NCI-H1092 treated with DMSO at 0.1 percent for 48 hours (cell line): ENCODE measurements around the gene FLNC.

Experiments
- DNase-seq: peaks from one replicate; lab custom pipeline; 2025; lab: John Stamatoyannopoulos, UW

The FLNC gene

GRCh38 chr7:128879939-128880746 is 49.9 kb downstream of the FLNC start:
- peak; percentile 62 for DNase-seq

- DNase-seq = no peak
Measured at GRCh38 chr7:128880791-128881457, 50.7 kb downstream of the FLNC start.

GRCh38 chr7:128881458-128882125 is 51.4 kb downstream of the FLNC start:
- DNase-seq = no peak

- DNase-seq = no peak
Measured at GRCh38 chr7:128882134-128882533, 51.9 kb downstream of the FLNC start.

- peak; percentile 58 for DNase-seq
Measured at GRCh38 chr7:128883622-128884448, 53.6 kb downstream of the FLNC start.

- DNase-seq = no peak
Measured at GRCh38 chr7:128884561-128885369, 54.6 kb downstream of the FLNC start.

GRCh38 chr7:128885370-128886187 is 55.4 kb downstream of the FLNC start:
- no peak for DNase-seq

- DNase-seq = no peak
Measured at GRCh38 chr7:128886391-128887168, 56.4 kb downstream of the FLNC start.

- no peak for DNase-seq
Measured at GRCh38 chr7:128887169-128888038, 57.2 kb downstream of the FLNC start.

GRCh38 chr7:128888039-128888755 is 58.0 kb downstream of the FLNC start:
- no peak for DNase-seq

- no peak for DNase-seq
Measured at GRCh38 chr7:128888756-128889095, 58.5 kb downstream of the FLNC start.

- no peak for DNase-seq
Measured at GRCh38 chr7:128889121-128889520, 58.9 kb downstream of the FLNC start.

GRCh38 chr7:128890306-128891109 is 60.3 kb downstream of the FLNC start:
- no peak for DNase-seq

GRCh38 chr7:128891110-128891941 is 61.1 kb downstream of the FLNC start:
- DNase-seq = no peak

GRCh38 chr7:128891942-128892269 is 61.7 kb downstream of the FLNC start:
- DNase-seq = no peak

- DNase-seq = no peak
Measured at GRCh38 chr7:128892521-128893250, 62.5 kb downstream of the FLNC start.
